RPMI8226 (cell line): Measurements from ENCODE around the gene TRIM64.
"Not testable (repeated sequence)": the region's sequence is repeated elsewhere in the genome, so short reads cannot be mapped to it uniquely, and the experiment has no call there.

ENCODE experiments used
- DNase-seq: peaks from one replicate; pipeline ENCODE4 v3.0.0-alpha.2; 2015

TRIM64 gene

GRCh38 chr11:89965737-89966136 is at the start of gene TRIM64:
TSS of gene TRIM64 (plus strand) at chr11:89966037. CDS start at chr11:89968504, 2,467 bp downstream.
- DNase-seq = not testable (repeated sequence)

- DNase-seq = no peak
These were observed 43.6 kb upstream of the TRIM64 start, which contains the start of gene TRIM49D1 for GRCh38 chr11:89922195-89922660. TSS of gene TRIM49D1 (minus strand) at chr11:89922245. CDS start at chr11:89917710, 4,535 bp downstream.

GRCh38 chr11:89923764-89924163 is 42.1 kb upstream of the TRIM64 start, which contains the start of gene TRIM49D2:
TSS of gene TRIM49D2 (plus strand) at chr11:89924064. CDS start at chr11:89926762, 2,698 bp downstream.
- DNase-seq = not testable (repeated sequence)

- not testable (repeated sequence) for DNase-seq
These were observed 5.0 kb upstream of the TRIM64 start for GRCh38 chr11:89960833-89961232.
